Measurements from ENCODE around the gene RAI14. TPM values are rescaled to one million over a fixed set of nuclear protein-coding genes. Genes with fewer than 3 reads are reported as not detected.
A peak's percentile ranks its signal among the peaks of the same experiment; 100 is the strongest.
"Not testable (repeated sequence)": the region's sequence is repeated elsewhere in the genome, so short reads cannot be mapped to it uniquely, and the experiment has no call there.

Gene RAI14
- total RNA-seq, 2 experiments from 2014 or later = 0.08 to 0.50 TPM

GRCh38 chr5:34822956-34823715 lies 167.0 kb downstream of the RAI14 start:
- Mint-ChIP-seq H3K27me3 (no peaks in the 10 kb centered on the region), H3K36me3 (ENCODE audit: low read depth) (no peaks in the 10 kb centered on the region), H3K4me3 (no peak overlapping the region), H3K4me1 (peaks cover 5% of the 10 kb centered on the region), H3K27ac (no peak overlapping the region), H3K9me3 (no peaks in the 10 kb centered on the region)
- ChIA-PET POLR2A (no interaction called here), CTCF (interaction anchor here (0.6 kb wide), 1 partner anchor 1196 kb away, joined by 3 read pairs; no protein-coding TSS in a partner anchor)
- DNase-seq = no peak

DNA sequence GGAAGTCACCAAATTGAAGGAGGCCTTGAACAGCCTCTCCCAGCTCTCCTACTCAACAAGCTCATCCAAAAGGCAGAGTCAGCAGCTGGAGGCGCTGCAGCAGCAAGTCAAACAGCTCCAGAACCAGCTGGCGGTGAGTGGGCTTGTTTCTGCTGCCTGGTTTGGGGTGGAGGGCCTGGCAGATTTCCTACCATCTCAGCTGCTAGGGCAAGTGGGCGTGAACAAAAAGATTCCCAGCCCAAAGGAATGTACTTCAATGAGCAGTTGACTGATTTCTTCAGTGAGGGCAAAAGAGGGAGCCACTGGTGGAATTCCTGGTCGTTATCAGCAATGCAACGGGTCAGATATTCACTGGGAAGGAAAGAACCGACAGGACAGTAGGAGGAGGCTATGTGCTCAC lies 170.2 kb downstream of the RAI14 start:
- Mint-ChIP-seq H3K27me3 (no peaks in the 10 kb centered on the region), H3K4me3 (no peak overlapping the region), H3K4me1 (peaks cover 5% of the 10 kb centered on the region), H3K9me3 (no peaks in the 10 kb centered on the region), H3K36me3 (ENCODE audit: low read depth) (no peaks in the 10 kb centered on the region), H3K27ac (no peak overlapping the region)
- ChIA-PET CTCF (interaction anchor here (0.9 kb wide), 1 partner anchor 11 kb away, joined by 9 read pairs; no protein-coding TSS in a partner anchor), POLR2A (no interaction called here)
- no peak for DNase-seq

DNA sequence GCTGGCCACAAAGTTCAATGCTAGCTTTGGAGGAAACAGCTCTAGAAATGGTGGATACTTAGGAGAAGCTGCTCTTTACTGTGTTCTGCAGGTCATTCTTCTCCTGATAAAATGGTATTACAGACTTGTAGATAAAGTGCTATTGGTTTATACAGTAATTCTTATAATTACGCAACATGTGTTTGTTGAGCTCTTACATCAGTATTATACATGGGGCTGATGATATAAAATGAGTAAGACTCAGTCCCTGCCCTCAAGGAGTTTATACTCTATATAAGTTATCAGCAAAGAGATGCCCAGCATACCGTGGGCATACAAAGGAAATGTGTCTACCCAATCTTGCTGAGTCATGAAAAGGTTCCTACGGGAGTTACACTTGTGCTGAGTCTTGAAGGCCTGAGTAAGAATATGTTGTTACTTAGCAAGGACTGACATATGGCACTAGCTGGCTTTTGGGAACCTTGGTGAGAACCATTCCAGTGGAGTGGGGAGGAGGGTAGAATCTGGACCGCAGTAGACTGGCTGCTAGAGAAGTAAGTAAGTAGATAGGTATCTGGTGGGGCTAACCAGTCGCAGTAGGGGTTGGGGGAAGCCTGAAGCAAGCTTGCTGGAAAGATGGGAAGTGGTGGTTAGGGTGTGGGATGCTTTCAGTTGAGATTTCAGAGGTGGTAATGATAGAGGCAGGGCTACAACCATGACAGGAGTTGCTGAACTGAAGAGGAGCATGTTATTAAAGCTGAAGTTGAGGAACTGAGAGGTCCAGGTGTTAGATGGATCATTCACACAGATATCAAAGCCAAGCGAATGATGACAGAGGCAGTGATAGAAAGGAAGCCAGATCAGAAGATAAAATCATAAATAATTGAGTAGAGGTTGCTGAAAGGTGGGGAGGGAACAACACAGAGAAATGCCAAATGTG lies 171.7 kb downstream of the RAI14 start:
- POLR2A ChIA-PET = no interaction called here
- Mint-ChIP-seq H3K36me3 (ENCODE audit: low read depth) (no peaks in the 10 kb centered on the region), H3K4me3 (no peak overlapping the region), H3K27me3 (no peaks in the 10 kb centered on the region), H3K27ac (no peak overlapping the region), H3K9me3 (no peaks in the 10 kb centered on the region), H3K4me1 (peaks cover 5% of the 10 kb centered on the region)
- CTCF ChIA-PET = interaction anchor here (1.5 kb wide), 1 partner anchor 68 kb away, joined by 3 read pairs; no protein-coding TSS in a partner anchor
- DNase-seq = no peak

DNA sequence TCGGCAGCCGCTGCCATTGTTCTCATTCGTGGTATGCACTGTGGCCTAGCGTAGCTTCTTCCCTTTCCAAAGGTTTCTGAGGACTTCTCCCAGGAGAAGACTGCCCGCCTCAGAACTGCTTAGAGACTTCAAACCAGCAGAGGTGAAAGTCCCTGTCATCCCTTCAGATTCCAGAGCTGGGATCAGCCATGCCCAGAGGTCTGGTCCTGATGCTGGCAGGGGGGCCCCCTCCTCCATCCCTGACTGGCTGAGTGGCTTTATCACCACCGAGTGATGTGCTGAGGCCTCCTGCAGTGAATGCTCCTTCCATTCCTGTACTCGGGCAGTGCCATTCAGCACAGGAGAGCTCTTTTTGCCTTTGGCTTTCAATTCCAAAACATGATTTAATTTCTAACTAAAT lies 174.7 kb downstream of the RAI14 start:
- H3K4me1 Mint-ChIP-seq; H3K36me3 Mint-ChIP-seq (ENCODE audit: low read depth); H3K27me3 Mint-ChIP-seq; H3K9me3 Mint-ChIP-seq; H3K27ac Mint-ChIP-seq; DNase-seq; H3K4me3 Mint-ChIP-seq; CTCF ChIA-PET; POLR2A ChIA-PET: not testable (repeated sequence)

GRCh38 chr5:34831303-34831702 lies 175.2 kb downstream of the RAI14 start:
- ChIA-PET CTCF (no interaction called here), POLR2A (no interaction called here)
- H3K36me3 Mint-ChIP-seq (ENCODE audit: low read depth) = no peaks in the 10 kb centered on the region
- no peaks in the 10 kb centered on the region for H3K27me3 Mint-ChIP-seq
- no peak for DNase-seq
- no peak overlapping the region for H3K4me3 Mint-ChIP-seq
- no peak overlapping the region for H3K27ac Mint-ChIP-seq
- no peaks in the 10 kb centered on the region for H3K4me1 Mint-ChIP-seq
- no peaks in the 10 kb centered on the region for H3K9me3 Mint-ChIP-seq

DNA sequence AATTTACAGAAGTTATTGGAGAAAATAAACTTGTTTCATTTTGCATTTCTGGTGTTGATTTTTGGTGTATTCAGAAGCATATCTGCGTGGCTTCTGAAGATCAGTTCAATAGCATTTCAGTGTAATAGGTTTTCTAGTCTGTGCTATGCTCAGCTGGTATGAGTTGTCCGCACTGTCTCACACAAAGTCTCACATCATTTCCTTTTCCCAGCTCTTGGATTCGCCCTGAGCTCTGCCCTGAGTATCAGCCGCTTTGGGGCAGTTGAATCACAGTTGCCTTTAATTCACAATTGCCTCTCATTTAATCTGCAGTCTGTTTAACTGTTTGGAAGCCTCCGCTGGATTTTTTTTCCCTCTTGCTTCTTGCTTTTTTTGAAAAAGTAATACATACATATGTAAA lies 176.4 kb downstream of the RAI14 start:
- ChIA-PET CTCF (no interaction called here), POLR2A (no interaction called here)
- no peaks in the 10 kb centered on the region for H3K4me1 Mint-ChIP-seq
- H3K27me3 Mint-ChIP-seq = no peaks in the 10 kb centered on the region
- H3K9me3 Mint-ChIP-seq = no peaks in the 10 kb centered on the region
- no peak overlapping the region for H3K27ac Mint-ChIP-seq
- no peak for DNase-seq
- H3K4me3 Mint-ChIP-seq = no peak overlapping the region
- H3K36me3 Mint-ChIP-seq (ENCODE audit: low read depth) = no peaks in the 10 kb centered on the region

DNA sequence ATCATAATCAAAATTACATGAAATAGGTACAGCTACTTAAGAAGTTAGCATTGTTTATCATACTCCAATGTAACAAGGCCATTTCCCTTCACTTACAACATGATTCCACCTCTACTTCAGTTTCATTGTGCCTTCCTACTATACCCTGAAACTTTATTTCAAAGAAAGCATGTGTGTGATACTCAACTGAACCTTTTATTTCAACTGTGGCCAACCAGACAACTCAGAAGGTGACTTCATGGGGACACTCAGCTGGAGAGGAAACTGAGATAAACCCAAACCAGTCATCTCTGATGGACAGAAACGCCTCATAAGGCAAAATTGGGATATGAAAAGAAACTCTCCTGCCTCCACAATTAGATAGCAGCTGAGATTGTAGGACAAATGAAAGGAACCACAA lies 177.0 kb downstream of the RAI14 start:
- no peak overlapping the region for H3K4me3 Mint-ChIP-seq
- no peak for DNase-seq
- H3K27ac Mint-ChIP-seq = no peak overlapping the region
- ChIA-PET POLR2A (no interaction called here), CTCF (no interaction called here)
- no peaks in the 10 kb centered on the region for H3K4me1 Mint-ChIP-seq
- no peaks in the 10 kb centered on the region for H3K27me3 Mint-ChIP-seq
- H3K36me3 Mint-ChIP-seq (ENCODE audit: low read depth) = no peaks in the 10 kb centered on the region
- H3K9me3 Mint-ChIP-seq = no peaks in the 10 kb centered on the region

DNA sequence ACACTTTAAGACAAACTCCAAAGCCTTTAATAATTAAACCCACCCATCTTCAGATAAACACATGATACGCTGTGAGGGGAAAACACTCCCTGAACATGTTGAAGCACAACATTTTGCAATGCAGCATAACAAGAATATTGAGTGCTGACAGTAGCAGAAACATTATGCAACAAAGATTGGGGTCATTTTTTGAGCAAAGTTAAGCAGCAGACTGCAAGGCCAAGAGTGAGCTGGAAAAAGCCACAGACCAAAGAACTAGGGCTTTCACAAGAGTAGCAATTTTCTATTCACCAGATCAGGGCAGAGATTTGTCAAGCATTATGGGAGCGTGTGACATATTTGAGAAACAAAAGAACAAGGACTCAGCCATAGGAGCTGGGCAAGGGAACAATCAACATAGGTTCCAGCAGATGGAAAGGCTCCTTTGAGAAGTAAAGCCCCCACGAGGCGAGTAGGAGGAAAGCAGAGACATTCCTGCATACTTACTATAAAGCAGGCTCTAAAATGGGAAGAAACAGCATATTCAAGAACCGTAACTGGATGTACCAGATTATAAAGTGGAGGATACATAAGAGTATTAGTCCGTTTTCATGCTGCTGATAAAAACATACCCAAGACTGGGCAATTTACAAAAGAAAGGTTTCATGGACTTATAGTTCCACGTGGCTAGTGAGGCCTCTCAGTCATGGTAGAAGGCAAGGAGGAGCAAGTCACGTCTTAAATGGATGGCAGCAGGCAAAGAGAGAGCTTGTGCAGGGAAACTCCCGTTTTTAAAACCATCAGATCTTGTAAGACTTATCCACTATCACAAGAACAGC lies 178.1 kb downstream of the RAI14 start:
- Mint-ChIP-seq H3K4me1 (peaks cover 7% of the 10 kb centered on the region), H3K27ac (no peak overlapping the region), H3K27me3 (no peaks in the 10 kb centered on the region), H3K9me3 (no peaks in the 10 kb centered on the region), H3K4me3 (no peak overlapping the region), H3K36me3 (ENCODE audit: low read depth) (no peaks in the 10 kb centered on the region)
- ChIA-PET CTCF (interaction anchor here (0.6 kb wide), 1 partner anchor 10 kb away, joined by 3 read pairs; no protein-coding TSS in a partner anchor), POLR2A (no interaction called here)
- no peak for DNase-seq

DNA sequence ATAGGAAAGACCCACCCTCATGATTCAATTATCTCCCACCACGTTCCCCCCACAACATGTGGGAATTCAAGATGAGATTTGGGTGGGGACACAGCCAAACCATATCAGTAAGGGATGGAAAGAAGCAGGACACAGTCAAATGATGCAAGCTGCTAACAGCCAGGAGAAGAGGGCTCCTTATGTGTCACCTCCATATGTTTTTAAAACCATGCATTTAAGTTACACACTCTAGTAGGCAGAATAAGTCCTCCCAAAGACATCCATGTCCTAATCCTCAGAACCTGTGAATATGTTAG lies 178.6 kb downstream of the RAI14 start:
- POLR2A ChIA-PET = no interaction called here
- H3K9me3 Mint-ChIP-seq = no peaks in the 10 kb centered on the region
- no peak for DNase-seq
- H3K4me3 Mint-ChIP-seq = no peak overlapping the region
- CTCF ChIA-PET = interaction anchor here (0.6 kb wide), 2 partner anchors 9 to 10 kb away, joined by 3 read pairs; no protein-coding TSS in a partner anchor
- no peak overlapping the region for H3K27ac Mint-ChIP-seq
- H3K36me3 Mint-ChIP-seq (ENCODE audit: low read depth) = no peaks in the 10 kb centered on the region
- peaks cover 12% of the 10 kb centered on the region for H3K4me1 Mint-ChIP-seq
- H3K27me3 Mint-ChIP-seq = no peaks in the 10 kb centered on the region

DNA sequence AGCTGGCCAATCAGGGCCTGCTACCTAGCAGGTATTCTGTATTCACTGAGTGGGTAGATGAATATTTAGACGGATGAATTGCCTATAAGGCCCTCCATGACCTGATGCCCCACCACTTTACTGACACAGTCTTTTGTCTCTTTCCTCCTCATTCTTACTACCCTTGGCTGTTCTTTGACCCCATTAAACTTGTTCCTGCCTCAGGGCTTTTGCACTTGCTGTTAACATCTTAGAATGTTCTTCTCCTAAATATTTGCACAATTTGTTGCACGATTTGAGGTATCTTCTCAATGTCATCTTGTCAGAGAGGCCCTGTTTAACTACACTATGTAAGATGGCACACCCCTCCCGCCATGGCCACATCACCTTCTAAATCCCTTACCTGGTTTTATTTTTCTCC lies 179.5 kb downstream of the RAI14 start:
- DNase-seq = no peak
- ChIA-PET POLR2A (no interaction called here), CTCF (interaction anchor here (0.5 kb wide), 1 partner anchor 36 kb away, joined by 4 read pairs; no protein-coding TSS in a partner anchor)
- Mint-ChIP-seq H3K4me3 (no peak overlapping the region), H3K36me3 (ENCODE audit: low read depth) (no peaks in the 10 kb centered on the region), H3K27ac (no peak overlapping the region), H3K27me3 (no peaks in the 10 kb centered on the region), H3K4me1 (peaks cover 13% of the 10 kb centered on the region), H3K9me3 (no peaks in the 10 kb centered on the region)

- POLR2A ChIA-PET = no interaction called here
These were observed 182.9 kb downstream of the RAI14 start, which contains the start of gene TTC23L for GRCh38 chr5:34838785-34839714. Gene TTC23L, plus strand, starts transcription at chr5:34839164. Its CDS starts 1,508 bp downstream, at chr5:34840672.

GRCh38 chr5:34841816-34842215 lies 185.7 kb downstream of the RAI14 start:
- Mint-ChIP-seq H3K27me3 (peaks cover 2% of the 10 kb centered on the region), H3K4me1 (peaks cover 13% of the 10 kb centered on the region), H3K36me3 (ENCODE audit: low read depth) (no peaks in the 10 kb centered on the region), H3K9me3 (no peaks in the 10 kb centered on the region), H3K27ac (no peak overlapping the region), H3K4me3 (no peak overlapping the region)
- CTCF ChIA-PET = no interaction called here
- DNase-seq = no peak
- POLR2A ChIA-PET = no interaction called here

More at GRCh38 chr5:34838785-34839714, 182.9 kb downstream of the RAI14 start, which contains the start of gene TTC23L:
- Mint-ChIP-seq H3K9me3 (no peaks in the 10 kb centered on the region), H3K36me3 (ENCODE audit: low read depth) (no peaks in the 10 kb centered on the region), H3K4me3 (peak within 1 kb of the TSS; percentile 90), H3K4me1 (peaks cover 13% of the 10 kb centered on the region), H3K27me3 (no peaks in the 10 kb centered on the region), H3K27ac (peak within 1 kb of the TSS; percentile 85)
- CTCF ChIA-PET = interaction anchor here (0.5 to 0.9 kb wide), 2 partner anchors 10 to 125 kb away, joined by 3 read pairs; no protein-coding TSS in a partner anchor
- DNase-seq = peak; percentile 93

Measured in activated CD4-positive, alpha-beta T cell treated with anti-CD3 and anti-CD28 coated beads, Interleukin-2, amount 10 ng/mL, durations not matched to agents 7 days and 5 days (primary cell).